Prostate gland (tissue), 2 donors: ENCODE data around the gene HOXB6. TPM values are rescaled to one million over a fixed set of nuclear protein-coding genes. Genes with fewer than 3 reads are reported as not detected.

Experiments used
- DNase-seq: peaks from one replicate; pipeline ENCODE4 v3.0.0-alpha.2; 2019; ENCODE audit warnings: low spot score
- H3K27ac ChIP-seq, 2 donors: fragments of 200-600 bp; sonication (generic); 2 replicates each; pipeline ENCODE4 v1.5.1; 2017 to 2019
- H3K27me3 ChIP-seq: fragments of 200-600 bp; sonication (generic); replicated peaks from 2 replicates; pipeline ENCODE4 v1.5.1; 2019; ENCODE audit not compliant: insufficient read depth
- H3K36me3 ChIP-seq, 2 donors: fragments of 200-600 bp; sonication (generic); 1 replicate in 1 of 2; 2 replicates in 1 of 2; pipeline versions ENCODE4 v1.5.1 to v1.8.1; 2017 to 2019
- H3K4me1 ChIP-seq: fragments of 200-600 bp; sonication (generic); replicated peaks from 2 replicates; pipeline ENCODE4 v1.5.1; 2019
- H3K4me3 ChIP-seq, 2 donors: fragments of 200-600 bp; sonication (generic); 2 replicates each; pipeline ENCODE4 v1.5.1; 2017 to 2019
- H3K9me3 ChIP-seq: fragments of 200-600 bp; sonication (generic); 2 replicates; pipeline ENCODE4 v1.5.1; 2017
- CTCF ChIP-seq, 4 experiments: fragments of 200-600 bp in 2 of 4; fragments of 450-650 bp in 2 of 4; sonication (generic) in 2 of 4; IDR thresholded peaks; 1 replicate in 3 of 4; 2 replicates in 1 of 4; pipeline ENCODE4 v1.5.1; 2016 to 2019; ENCODE audit warnings: antibody characterized with exemption in 4 of 4, mild to moderate bottlenecking in 2 of 4, moderate library complexity in 2 of 4
- POLR2A ChIP-seq: fragments of 450-650 bp; IDR thresholded peaks from one replicate; pipeline ENCODE4 v1.6.1; 2016; ENCODE audit warnings: antibody characterized with exemption, mild to moderate bottlenecking
- POLR2AphosphoS5 ChIP-seq: sonication (generic); formaldehyde crosslinking; IDR thresholded peaks from one replicate; pipeline ENCODE4 v1.6.1; 2017; ENCODE audit warnings: antibody characterized with exemption
- WGBS: methylation state at CpG from one replicate; pipeline ENCODE4 v1.1.5; 2018; 5-methylcytosine and 5-hydroxymethylcytosine counted together
- intact Hi-C: fragments of 100-400 bp; cut with DNase I; formaldehyde crosslinking; loops from one replicate; pipeline ENCODE4 v1.14.2; 2022
- total RNA-seq, 2 donors: library from RNA; depleted of rRNA; stranded (reverse); fragments of >200 nt; gene quantifications; one replicate each; pipeline ENCODE4 v1.1.0, GENCODE V29; 2016

Gene HOXB6
- total RNA-seq, 2 donors from 2014 or later, result 0.27 to 0.40 TPM

GRCh38 chr17:48639982-48640857, 35.4 kb upstream of the HOXB6 start:
- H3K4me1 ChIP-seq, result no peaks in the 10 kb centered on the region
- H3K27ac ChIP-seq, result no peak overlapping the region
- 71% methylated on average over 6 of the region's 6 CpGs for WGBS
- no peak for DNase-seq
- no peaks in the 10 kb centered on the region for H3K9me3 ChIP-seq
- no peak overlapping the region for H3K4me3 ChIP-seq
- H3K36me3 ChIP-seq, result no peaks in the 10 kb centered on the region
- peaks cover 19% of the 10 kb centered on the region for H3K27me3 ChIP-seq
- intact Hi-C loops, result no loop called here
- TF ChIP-seq CTCF (IDR thresholded peaks at IDR 0.05) (no peak), POLR2A (no peak)

- Histone ChIP-seq H3K4me1 (no peaks in the 10 kb centered on the region), H3K9me3 (no peaks in the 10 kb centered on the region), H3K36me3 (no peaks in the 10 kb centered on the region), H3K27ac (no peak overlapping the region), H3K27me3 (peaks cover 25% of the 10 kb centered on the region), H3K4me3 (no peak overlapping the region)
- TF ChIP-seq POLR2A, result no peak
- TF ChIP-seq POLR2AphosphoS5, result no peak
- TF ChIP-seq CTCF (IDR thresholded peaks at IDR 0.05), result no peak
- 42% methylated on average over 5 of the region's 5 CpGs for WGBS
- intact Hi-C loops, result no loop called here
- no peak for DNase-seq
Observed at GRCh38 chr17:48639136-48639535, 34.4 kb upstream of the HOXB6 start.

- no peak overlapping the region for H3K4me3 ChIP-seq
- no peak for DNase-seq
- no peaks in the 10 kb centered on the region for H3K4me1 ChIP-seq
- no peaks in the 10 kb centered on the region for H3K9me3 ChIP-seq
- WGBS, result 59% methylated on average over 18 of the region's 18 CpGs
- no peaks in the 10 kb centered on the region for H3K36me3 ChIP-seq
- no peak overlapping the region for H3K27ac ChIP-seq
- peaks cover 33% of the 10 kb centered on the region for H3K27me3 ChIP-seq
- intact Hi-C loops, result no loop called here
- TF ChIP-seq CTCF (IDR thresholded peaks at IDR 0.05) (no peak), POLR2A (no peak), POLR2AphosphoS5 (no peak)
Observed at GRCh38 chr17:48637323-48638260, 32.8 kb upstream of the HOXB6 start.

GRCh38 chr17:48636177-48637018, 31.6 kb upstream of the HOXB6 start:
- no peaks in the 10 kb centered on the region for H3K4me1 ChIP-seq
- no peaks in the 10 kb centered on the region for H3K36me3 ChIP-seq
- TF ChIP-seq POLR2AphosphoS5 (no peak), POLR2A (no peak), CTCF (IDR thresholded peaks at IDR 0.05) (peak in 1 of 4 experiments; percentile 48)
- H3K27me3 ChIP-seq, result peaks cover 38% of the 10 kb centered on the region
- intact Hi-C loops, result no loop called here
- WGBS, result 10% methylated on average over 35 of the region's 39 CpGs
- H3K27ac ChIP-seq, result no peak overlapping the region
- DNase-seq, result no peak
- H3K4me3 ChIP-seq, result no peak overlapping the region
- no peaks in the 10 kb centered on the region for H3K9me3 ChIP-seq
